Epidermal melanocyte (primary cell): Measurements from ENCODE around the gene ZNF568.

Experiments used
- DNase-seq: peaks from one replicate; pipeline ENCODE4 v3.0.0; 2011; ENCODE audit warnings: low spot score; ENCODE audit not compliant: insufficient read length

Gene ZNF568

DNA sequence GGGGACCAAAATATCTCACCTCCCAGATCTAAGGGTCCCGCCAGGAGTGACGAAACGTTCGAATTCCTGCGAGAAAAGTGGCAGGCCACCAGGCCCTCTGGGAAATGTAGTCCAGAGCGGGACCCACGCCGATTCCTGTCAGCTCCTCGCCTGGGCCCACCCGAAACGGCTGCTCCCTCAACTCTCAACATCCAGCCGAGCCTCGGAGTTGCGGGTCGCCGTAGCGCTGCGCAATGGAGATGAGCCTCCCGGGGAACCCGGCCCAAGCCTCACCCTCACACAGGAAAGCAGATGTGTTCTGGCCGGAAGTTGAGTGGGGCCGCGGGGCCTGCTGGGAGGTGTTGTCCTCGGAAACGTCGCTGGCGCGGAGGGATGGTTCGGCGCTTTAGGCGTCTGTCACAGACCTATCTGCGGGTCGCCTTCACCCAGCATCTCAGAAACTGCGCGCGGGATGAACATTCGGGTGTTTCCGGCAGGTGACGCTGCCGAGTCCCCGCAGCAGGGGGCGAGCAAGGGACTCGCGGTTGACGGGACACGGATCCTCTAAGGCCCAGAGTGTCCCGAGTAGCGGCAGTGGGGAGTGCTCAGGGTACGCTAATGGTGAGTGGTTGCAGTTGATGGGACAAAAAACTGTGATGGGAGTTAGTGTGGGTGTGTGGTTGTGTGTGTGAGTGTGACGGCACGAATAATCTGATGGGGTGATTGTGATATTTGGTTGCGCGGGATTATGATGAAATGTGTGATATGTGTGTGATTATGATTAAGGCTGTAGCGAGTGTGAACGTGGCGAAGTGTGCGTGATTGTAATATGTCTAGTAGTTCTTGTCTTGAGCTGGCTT lies at the start of gene ZNF568, which contains the start of gene ZNF829:
TSS of gene ZNF568 (plus strand) at position 341 of the 839 bp plus-strand sequence. CDS start 6,439 bp downstream, outside the sequence.
TSS of gene ZNF829 (minus strand) at position 300 of the 839 bp plus-strand sequence. CDS start 1,124 bp downstream, outside the sequence.
- DNase-seq = peak; percentile 60

GRCh38 chr19:36876993-36877938 lies 38.9 kb upstream of the ZNF568 start:
- DNase-seq = no peak

GRCh38 chr19:36891768-36892357 lies 24.3 kb upstream of the ZNF568 start:
- no peak for DNase-seq

DNA sequence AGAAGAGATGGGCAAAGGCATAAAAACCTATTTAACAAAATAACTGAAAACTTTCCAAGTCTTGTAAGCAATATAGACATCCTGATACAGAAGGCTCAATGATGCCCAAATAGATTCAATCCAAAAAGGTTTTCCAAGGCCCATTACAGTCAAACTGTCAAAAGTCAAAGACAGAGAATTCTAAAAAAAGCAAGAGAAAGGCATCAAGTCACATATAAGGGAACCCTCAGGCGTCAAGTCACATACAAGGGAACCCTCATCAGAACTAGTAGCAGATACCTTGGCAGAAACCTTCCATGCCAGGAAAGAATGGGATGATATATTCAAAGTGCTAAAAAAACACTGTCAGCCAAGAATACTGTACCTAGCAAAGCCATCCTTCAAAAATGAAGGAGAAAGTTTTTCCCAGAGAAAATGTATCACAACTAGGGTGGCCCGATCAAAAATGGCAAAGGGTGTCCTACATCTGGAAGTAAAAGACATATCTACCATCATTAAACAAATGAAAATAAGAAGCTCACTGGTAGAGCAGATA lies 21.2 kb upstream of the ZNF568 start:
- DNase-seq = no peak

DNA sequence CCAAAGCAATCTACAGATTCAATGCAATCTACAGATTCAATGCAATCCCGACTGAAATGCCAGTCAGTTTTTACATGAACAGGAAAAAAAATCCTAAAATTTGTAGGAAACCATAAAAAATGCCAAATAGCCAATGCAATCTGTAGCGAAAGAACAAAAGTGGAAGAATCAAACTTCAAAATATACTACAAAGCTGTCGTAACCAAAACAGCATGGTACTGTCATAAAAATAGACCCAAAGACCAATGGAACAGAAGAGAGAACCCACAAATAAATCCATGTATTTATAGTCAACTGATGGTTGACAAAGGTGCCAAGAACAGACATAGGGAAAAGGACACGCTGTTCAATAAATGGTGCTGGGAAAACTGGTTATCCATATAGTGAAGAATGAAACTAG lies 17.7 kb upstream of the ZNF568 start:
- no peak for DNase-seq

GRCh38 chr19:36916991-36917390 lies 859 bp downstream of the ZNF568 start:
- no peak for DNase-seq

DNA sequence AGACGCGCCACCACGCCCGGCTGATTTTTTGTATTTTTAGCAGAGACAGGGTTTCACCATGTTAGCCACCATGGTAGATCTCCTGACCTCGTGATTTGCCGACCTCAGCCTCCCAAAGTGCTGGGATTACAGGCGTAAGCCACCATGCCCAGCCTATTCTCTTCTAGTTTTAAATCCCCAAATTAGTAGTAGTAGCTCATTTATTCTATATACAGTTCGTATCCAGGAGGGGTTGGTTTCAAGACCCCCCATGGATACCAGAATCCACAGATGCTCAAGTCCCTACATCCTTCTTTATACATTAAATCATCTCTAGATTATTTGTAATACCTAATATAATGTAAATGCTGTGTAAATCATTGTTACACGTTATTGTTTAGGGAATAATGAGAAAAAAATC lies 2.0 kb downstream of the ZNF568 start:
- no peak for DNase-seq

- no peak for DNase-seq
Observed at GRCh38 chr19:36931684-36932083, 15.6 kb downstream of the ZNF568 start.

GRCh38 chr19:36939153-36939552 lies 23.0 kb downstream of the ZNF568 start:
- DNase-seq = no peak

GRCh38 chr19:36950335-36951119 lies 34.4 kb downstream of the ZNF568 start:
- no peak for DNase-seq

DNA sequence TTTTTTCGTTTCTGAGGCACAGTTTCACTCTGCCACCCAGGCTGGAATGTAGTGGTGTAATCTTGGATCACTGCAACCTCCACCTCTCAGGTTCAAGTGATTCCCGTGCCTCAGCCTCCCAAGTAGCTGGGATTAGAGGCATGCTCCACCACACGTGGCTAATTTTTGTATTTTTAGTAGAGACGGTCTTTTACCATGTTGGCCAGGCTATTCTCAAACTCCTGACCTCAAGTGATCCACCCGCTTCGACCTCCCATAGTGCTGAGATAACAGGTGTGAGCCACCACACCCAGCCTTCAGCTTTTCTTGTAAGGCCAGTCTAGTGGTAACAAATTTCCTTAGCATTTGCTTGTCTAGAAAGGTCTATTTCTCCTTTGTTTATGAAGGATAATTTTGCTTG lies 46.2 kb downstream of the ZNF568 start:
- no peak for DNase-seq

- DNase-seq = no peak
Observed at GRCh38 chr19:36963280-36963679, 47.1 kb downstream of the ZNF568 start.

DNA sequence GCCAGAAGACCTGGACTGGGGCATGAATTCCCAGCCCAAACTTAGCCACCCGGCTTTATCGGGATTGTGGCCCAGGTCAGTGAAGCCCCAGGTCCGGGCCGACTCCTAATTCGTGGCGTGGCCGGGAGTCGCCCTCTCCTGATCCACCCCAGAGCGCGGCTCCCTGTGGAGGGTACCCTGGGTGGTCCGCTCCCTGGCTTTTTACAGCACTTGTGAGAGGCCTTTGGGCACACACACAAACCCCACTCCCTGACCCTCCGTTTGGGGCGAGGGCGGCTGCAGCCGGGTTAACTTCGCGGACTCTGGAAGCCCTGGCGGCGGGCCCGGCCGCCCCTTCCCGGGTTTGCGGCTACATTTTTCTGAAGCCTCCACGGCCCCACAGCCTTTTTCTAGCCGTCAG lies 56.4 kb downstream of the ZNF568 start:
- no peak for DNase-seq

- DNase-seq = peak; percentile 69
Observed at GRCh38 chr19:36973021-36973843, 57.1 kb downstream of the ZNF568 start.

DNA sequence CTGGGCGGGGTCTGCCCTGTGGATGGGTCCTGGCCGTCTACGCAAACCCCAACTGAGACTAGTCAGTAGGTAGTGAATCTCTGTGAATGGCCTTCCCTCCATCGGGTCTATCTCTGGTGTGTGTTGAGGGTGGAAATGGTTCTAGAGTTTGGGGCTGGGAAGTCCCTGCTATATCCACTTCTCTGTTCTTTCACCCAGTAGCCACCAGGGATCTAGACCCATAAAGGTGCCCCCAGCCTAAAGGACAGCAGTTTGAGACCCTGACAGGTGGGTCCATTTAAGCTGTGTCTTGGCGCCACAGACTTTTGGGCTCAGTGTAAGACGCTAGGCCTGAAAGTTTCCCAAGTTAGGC lies 57.7 kb downstream of the ZNF568 start:
- no peak for DNase-seq

DNA sequence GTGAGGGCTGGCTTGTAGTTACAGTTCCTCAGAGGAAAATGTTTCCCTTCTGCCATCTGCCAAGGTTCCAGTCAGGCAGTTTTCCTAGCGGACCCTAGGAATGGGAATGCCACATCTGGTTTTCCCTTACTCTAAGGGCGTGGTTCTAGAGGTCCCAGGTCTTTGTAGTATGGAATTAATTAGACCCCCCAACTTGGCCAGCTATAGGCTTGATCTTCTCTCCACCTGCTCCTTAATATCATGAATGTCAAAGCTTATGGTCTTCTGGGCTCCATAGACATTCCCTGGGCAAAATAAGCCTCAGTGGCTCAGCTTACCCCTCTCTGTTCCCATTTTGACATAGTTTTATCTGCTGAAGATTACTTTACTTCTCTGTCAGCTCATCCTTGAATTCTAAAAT lies 70.0 kb downstream of the ZNF568 start:
- no peak for DNase-seq

- DNase-seq = no peak
Observed at GRCh38 chr19:36986601-36987000, 70.5 kb downstream of the ZNF568 start.

- DNase-seq = no peak
Observed at GRCh38 chr19:36987091-36987490, 71.0 kb downstream of the ZNF568 start.

DNA sequence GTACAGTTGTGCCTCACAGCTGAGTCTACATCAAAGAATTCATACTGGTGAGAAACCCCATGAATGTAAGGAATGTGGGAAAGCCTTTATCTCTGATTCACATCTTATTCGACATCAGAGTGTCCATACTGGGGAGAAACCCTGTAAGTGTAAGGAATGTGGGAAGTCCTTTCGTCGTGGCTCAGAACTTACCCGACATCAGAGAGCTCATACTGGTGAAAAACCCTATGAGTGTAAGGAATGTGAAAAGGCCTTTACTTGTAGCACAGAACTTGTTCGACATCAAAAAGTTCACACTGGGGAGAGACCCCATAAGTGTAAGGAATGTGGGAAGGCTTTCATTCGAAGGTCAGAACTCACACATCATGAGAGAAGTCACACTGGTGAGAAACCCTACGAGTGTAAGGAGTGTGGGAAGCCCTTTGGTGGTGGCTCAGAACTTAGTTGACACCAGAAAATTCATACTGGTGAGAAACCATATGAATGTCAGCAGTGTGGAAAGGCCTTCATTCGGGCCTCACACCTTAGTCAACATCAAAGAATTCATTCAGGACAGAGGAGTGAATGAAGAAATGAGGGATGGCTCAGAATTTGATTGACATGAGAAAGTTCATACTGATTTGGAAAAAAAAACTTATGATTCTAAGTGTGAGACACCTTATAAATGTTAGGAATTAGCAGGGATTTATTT lies 81.2 kb downstream of the ZNF568 start:
- DNase-seq = no peak
